NCI-H446 treated with DMSO at 0.1 percent for 48 hours (cell line): Measurements from ENCODE around the gene ST8SIA4.

Source experiments
- DNase-seq: peaks from one replicate; lab custom pipeline; 2025; lab: John Stamatoyannopoulos, UW

Gene ST8SIA4

GRCh38 chr5:100872408-100873190 is 30.5 kb downstream of the ST8SIA4 start:
- DNase-seq, result no peak

- no peak for DNase-seq
These were observed 36.0 kb downstream of the ST8SIA4 start for GRCh38 chr5:100867039-100867562.

- no peak for DNase-seq
These were observed 38.2 kb downstream of the ST8SIA4 start for GRCh38 chr5:100864931-100865330.

- no peak for DNase-seq
These were observed 39.3 kb downstream of the ST8SIA4 start for GRCh38 chr5:100863739-100864138.

DNA sequence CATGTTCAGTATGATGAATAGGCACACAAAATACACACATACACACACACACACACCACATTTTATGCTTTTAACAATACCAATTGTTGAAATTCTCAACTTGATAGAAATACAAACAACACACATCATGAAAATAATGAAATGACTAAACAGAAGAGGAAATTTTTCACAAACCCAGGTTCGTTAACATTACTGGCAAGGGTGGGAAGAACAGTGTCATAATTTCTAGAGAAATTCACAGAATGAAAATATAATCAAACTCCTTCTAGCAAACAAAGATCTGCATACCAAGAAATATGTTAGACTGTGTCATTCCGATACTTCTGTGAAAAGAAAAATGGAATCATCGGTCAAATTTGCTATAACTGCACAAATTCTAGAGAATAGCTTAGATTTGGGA is 41.9 kb downstream of the ST8SIA4 start:
- DNase-seq, result no peak

- DNase-seq, result no peak
These were observed 42.7 kb downstream of the ST8SIA4 start for GRCh38 chr5:100860407-100860806.

DNA sequence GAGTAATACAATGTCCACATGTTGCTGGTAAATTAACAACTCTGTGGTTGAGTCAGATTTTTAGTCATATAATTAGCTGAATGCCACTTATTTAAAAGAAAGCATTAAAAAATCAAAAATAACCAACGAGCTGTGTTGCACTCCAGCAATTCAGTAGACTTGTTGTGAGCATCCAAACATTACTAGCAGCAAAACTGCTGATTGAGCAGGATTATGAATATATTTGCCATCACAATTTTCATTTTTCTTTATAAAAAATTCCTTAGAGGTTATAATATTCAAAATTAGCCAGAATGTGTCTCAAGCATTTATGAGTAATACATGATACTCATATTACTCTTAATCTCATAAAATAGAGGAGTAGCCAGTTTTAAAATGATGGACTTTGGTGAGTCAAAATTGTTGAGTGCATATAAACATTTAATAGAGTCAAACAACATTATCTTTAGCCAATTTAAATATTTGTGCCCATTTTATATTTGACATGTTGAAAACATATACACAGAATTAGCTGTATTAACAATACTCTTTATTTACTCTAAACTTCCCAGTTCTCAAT is 44.0 kb downstream of the ST8SIA4 start:
- DNase-seq, result no peak

DNA sequence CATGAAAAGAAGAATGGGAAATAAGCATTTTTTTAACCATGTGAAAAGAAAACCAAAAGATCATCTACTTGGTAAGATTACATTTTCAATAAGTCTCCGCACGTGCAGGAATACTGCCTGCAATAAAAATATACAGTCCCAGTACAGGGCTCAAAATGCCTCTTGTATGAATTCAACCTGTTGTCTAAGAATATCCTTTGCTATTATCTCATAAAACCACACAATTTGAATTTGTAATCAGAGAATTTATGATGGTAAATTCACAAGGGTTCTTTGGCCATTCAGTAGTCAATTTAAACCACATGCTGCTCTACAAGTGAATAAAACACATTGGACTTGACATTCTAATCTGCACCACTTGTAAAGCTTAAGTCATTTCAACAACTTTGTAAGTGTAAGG is 46.6 kb downstream of the ST8SIA4 start:
- no peak for DNase-seq

- DNase-seq, result no peak
These were observed 47.1 kb downstream of the ST8SIA4 start for GRCh38 chr5:100855937-100856430.

DNA sequence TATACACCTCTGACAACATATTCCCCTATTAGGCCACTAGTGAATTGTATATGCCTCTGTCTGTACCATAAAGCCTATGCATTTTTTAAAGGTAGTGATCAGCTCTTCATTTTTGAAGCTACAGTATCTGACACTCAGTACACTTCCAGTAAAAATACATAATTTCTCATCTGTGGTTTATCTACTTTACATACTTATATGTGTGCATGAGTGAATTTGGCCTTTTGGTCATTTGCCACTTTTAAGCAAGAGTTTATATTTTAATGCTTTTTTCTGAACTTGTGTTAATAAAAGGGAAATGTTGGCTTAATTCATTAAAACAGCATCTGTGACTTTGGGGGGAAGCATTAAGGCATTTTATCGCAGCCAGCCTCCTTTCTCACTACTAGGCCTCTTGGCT is 47.8 kb downstream of the ST8SIA4 start:
- no peak for DNase-seq

GRCh38 chr5:100854591-100854990 is 48.5 kb downstream of the ST8SIA4 start:
- DNase-seq, result no peak

- no peak for DNase-seq
These were observed 49.5 kb downstream of the ST8SIA4 start for GRCh38 chr5:100853582-100853981.

DNA sequence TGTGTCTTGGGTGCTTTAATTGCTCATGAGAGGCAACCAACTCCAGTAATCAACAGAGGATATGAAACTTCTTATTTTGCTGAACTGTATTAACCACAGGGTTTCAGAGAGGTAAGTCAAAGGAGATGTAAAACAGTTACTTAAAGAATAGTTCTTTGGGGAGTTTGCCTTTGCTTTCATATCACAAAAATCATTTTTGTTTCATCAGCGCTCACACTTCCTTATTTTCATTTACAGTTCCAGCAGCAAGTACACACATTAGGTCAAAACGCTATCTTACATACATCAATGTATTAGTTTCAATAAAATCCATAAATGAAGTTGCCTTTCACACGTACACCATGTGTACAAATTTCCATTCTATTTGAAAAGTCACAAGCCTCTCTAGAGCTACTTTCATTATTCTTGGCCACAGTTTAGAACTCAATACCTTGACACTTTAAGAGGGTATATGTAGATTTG is 50.1 kb downstream of the ST8SIA4 start:
- no peak for DNase-seq

DNA sequence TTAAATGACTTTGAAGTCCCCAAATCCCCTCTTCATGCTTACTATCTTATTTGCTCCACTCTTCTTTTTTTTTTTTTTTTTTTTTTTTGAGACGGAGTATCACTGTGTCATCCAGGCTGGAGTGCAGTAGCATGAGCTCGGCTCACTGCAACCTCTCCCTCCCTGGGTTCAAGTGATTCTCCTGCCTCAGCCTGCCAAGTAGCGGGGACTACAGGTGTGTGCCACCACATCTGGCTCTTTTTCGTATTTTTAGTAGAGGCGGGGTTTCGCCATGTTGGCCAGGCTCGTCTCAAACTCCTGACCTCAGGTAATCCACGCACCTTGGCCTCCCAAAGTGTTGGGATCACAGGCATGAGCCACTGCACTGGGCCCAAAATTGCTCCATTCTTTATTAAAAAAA is 51.0 kb downstream of the ST8SIA4 start:
- no peak for DNase-seq

DNA sequence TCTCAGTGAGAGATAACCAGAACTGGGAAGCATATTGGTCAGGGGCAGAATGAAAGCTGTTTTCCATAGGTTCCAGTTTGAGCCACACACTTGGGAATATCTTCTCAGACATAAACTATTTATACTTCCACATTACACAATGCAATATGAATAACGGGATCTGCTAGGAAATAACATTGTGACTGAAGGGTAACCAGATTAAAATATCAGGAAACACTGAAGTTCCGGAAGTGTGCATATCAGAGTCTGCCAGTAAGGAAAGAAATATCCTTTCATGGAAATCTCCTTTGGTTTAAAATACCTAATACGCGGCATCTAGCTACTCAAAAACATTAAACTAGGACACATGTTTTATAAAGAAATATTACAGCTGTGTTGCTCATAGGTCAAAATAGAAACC is 56.3 kb downstream of the ST8SIA4 start:
- DNase-seq, result no peak

- DNase-seq, result no peak
These were observed 61.0 kb downstream of the ST8SIA4 start for GRCh38 chr5:100842080-100842479.

DNA sequence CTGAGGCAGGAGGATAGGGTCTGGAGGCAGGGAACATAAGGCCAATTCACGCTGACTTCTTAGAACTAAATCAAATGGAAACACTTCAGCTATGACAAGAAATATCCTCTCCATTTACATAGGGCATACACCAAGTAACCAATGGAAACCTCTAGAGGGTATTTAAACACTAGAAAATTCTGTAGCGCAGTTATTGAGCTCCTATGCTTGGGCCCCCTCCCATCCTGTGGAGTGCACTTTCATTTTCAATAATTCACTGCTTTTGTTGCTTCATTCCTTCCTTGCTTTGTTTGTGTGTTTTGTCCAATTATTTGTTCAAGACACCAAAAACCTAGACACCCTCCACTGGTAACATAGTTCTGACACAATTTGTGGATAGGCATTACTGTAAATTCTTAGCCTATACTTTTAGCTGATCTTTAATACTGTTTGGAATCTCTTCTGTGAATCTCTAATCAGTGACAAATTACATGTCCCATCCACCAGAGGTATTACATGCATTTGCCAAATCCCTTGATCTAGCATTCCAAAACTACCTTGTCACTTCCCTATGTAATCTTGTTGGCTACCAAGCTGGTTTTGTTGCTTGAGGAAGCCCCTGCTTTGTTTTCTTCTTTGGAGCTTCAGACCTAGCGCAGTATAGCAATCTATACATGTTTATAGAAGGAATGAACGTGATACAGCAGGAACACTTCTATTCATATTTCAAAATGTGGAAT is 61.6 kb downstream of the ST8SIA4 start:
- DNase-seq, result no peak

GRCh38 chr5:100840789-100841188 is 62.3 kb downstream of the ST8SIA4 start:
- no peak for DNase-seq

- no peak for DNase-seq
These were observed 62.7 kb downstream of the ST8SIA4 start for GRCh38 chr5:100840370-100840769.

DNA sequence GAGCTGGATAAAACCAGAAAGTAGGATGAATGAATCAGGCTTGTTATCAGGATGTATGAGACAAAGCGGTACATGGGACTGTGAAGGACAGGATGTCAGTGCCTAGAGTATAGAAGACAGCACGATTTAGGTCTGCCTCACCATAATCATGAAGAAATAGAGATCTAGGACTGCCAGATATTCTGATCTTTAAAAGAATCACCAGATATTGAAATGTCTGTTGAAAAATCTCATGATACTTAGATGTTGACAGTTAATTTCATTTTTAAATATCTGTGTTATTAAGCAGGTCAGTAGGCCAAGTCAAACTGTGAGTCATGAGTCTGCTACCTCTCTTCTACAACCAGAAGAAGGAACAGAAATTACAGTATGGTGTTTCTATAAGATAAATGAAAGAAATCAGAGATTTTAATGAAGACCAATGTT is 65.0 kb downstream of the ST8SIA4 start:
- no peak for DNase-seq

DNA sequence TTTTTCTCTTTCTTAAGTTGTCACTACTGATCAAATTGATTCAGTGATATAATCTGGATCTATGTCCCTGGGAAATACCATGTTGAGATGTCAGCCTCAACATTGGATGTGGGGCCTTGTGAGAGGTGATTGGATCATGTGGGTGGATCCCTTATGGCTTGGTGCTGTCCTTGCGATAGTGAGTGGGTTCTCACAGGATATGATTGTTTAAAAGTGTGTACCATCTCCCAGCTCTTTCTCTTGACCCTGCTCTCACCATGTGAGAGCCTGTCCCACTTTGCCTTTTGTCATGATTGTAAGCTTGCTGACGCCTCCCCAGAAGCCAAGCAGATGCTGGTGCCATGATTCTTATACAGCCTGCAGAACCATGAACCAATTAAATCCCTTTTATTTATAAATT is 68.6 kb downstream of the ST8SIA4 start:
- DNase-seq, result no peak
